HG03442 (cell line): ENCODE measurements around the gene GBX1.

Experiments
- ATAC-seq: cut with Tn5 transposase; IDR thresholded peaks from one replicate; pipeline ENCODE4 v1.9.1; 2021; ENCODE audit warnings: mild to moderate bottlenecking, moderate library complexity; ENCODE audit not compliant: unreplicated experiment

The GBX1 gene

GRCh38 chr7:151116603-151117440, 50.7 kb downstream of the GBX1 start:
- no peak for ATAC-seq

GRCh38 chr7:151115836-151116418, 51.6 kb downstream of the GBX1 start:
- no peak for ATAC-seq

- ATAC-seq: no peak
Observed at GRCh38 chr7:151115121-151115835, 52.2 kb downstream of the GBX1 start.

GRCh38 chr7:151114151-151115090, 53.1 kb downstream of the GBX1 start:
- ATAC-seq: no peak

DNA sequence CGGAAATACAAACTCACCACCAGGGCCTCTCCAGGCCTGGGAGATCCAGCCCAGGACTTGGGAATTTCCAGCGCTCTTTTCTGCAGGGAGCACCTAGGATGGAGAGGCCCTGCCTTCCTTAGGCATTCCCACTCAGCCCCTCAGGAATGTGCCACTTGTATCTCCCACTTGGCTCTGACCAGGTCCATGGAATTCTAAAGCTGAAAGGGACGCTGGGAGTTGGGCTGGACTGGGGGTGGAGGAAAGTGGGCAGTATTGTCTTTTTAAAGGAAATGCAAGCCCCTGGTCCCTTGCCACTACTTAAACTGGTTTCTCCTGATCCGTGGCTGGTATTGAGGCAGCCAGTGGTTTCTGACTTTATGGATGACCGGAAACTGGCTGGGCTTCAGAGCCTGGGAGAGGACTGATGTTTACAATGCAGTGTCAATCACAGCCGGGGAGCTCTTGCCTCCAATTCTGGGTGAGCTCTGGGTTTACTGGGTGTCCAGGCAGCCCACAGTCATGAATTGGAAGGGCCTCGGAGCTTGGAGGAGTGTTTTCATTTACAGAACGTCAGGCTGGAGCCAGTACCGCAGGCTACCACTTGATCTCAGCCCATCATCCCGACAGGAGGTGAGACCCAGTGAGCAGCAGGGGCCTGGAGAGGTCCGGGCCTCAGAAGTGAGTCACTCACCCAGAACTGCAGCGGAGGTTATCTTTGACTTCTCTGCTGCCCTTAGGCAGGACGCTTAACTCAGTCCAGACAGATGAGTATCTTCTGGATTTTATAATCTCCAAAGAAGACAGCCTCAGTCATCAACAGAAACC, 53.9 kb downstream of the GBX1 start:
- no peak for ATAC-seq

GRCh38 chr7:151110941-151111645, 56.4 kb downstream of the GBX1 start:
- ATAC-seq: peak; percentile 53

- ATAC-seq: no peak
Observed at GRCh38 chr7:151110236-151110940, 57.1 kb downstream of the GBX1 start.

DNA sequence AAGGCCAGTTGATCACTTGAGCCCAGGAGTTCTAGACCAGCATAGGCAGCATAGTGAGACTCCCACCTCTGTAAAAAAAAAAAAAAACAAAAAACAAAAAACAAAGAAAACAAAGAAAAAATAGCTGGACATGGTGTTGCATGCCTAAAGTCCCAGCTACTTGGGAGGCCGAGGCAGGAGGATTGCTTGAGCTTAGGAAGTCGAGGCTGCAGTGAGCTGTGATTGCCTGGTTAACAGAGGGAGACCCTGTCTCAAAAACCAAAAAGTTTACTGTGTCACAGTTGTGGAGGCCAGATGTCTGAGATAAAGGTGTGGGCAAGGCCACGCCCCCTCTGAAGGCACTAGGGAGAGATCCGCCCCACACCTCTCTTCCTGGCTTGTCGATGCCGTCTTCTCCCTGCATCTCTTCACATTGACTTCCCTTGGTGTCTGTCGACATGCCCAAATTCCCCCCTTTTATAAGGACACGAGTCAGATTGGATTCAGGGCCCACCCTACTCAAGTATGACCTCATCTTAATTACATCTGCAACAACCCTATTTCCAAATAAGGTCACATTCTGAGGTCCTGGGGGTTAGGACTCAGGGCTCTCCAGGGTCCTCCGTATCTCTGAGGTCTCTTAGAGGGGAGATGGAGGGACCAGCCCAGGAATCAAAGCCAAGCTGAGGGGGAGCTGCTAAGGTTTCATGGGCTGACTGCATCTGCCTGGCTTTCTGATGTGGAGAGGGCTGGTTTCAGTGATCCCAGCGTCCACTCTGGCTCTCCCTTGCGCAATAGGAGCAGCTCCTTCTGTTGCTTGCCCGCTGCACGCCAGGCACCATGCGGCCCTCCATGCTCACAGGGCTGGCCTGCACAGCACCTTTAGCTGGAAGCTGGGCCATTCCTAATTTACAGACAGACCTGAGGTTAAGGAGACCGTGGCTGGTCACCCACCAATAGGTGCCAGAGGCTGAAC, 58.1 kb downstream of the GBX1 start:
- no peak for ATAC-seq

GRCh38 chr7:151107882-151108281, 59.6 kb downstream of the GBX1 start:
- no peak for ATAC-seq

DNA sequence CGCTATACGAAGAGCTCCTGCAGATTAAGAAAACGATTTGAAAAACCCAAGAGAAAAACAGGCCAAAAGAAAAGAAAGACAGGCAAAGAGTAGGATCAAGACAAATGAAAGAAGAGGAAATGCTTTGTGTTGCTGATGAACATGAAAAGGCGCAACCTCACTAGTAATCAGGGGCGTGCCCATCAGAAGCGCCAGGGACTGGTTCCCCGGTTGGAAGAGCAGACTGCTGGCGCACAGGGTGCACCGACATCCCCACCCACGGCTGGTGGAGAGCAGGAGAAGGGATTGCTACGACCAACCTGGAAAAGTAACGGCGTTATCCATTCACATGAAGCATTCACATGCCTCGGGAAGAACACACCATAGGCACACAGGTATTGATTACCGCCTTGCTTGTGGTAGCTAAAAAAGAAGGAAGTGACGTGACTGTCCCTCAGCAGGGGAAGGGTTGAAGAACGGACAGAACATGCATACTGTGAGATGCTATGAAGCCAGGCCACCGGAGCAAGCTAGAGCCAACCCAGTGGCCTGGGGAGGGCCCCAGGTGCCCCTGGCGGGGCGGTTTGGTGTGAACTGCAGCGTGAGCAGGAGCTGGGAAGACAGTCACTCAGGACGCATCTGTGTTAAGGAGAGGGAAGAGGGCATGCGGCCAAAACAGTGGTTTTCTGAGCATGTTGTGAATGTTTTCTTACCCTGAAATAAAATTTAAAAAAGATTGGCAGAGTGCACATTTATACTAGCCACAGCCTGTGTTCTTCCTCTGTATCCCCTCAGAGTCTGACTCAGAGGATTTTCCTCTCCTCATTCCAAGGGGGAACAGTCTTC, 62.9 kb downstream of the GBX1 start:
- ATAC-seq: no peak

- ATAC-seq: no peak
Observed at GRCh38 chr7:151103973-151104372, 63.5 kb downstream of the GBX1 start.

- ATAC-seq: no peak
Observed at GRCh38 chr7:151102991-151103390, 64.5 kb downstream of the GBX1 start.

DNA sequence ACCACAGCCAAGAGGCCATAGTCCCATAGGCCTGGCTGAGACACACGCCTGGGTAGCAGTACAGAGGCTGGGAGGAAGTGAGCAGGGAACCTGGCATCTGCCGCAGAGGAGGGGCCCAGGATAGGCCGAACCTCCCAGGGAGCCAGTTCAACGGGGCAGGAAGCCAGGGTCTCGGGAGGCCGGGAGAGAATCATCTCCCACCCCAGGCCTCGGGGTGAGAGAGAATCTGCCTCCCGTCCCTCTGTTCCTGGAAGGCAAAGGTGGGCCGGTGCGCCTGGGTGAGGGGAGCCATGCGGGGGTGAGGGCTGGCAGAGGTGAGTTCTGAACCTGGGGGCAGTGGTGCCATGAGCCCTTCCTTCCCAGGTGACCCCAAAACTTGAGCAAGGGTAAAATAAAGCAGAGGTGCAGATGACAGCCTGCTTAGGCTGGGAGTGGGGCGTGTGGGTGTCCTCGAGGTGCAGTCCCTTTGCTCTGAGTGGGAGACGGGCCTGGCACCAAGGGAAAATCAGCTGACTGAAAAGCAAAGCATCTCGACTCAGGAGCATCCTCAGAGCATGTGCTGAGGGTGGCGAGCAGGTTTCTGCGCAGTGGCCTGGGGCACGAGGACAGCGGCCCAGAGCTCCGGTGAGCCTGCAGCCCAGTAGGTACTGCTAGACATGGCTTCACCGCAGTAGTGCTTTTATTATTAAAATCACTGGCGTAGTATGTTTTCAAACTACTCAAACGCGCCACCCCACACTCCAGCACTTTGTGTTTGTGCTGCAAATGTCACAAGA, 65.7 kb downstream of the GBX1 start:
- ATAC-seq: no peak

DNA sequence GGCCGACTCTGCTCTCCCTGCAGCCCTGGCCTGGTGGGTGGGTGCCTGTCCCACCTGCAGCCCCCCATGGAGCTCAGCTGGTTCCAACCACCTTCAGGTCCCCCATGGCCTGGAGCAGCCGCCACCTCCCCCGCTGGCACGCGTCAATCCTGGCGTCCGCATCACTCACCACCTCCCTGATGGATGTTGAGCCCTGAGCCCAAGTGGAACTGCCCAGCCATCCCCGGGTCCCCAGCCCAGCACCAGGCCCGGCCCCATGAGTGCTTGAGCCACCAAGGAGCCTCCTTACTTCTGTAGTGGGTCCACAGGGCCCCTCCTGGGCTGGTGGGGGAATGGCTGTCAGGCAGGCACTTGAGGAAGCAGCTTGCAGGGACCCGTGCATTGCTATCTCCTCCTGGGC, 66.6 kb downstream of the GBX1 start:
- ATAC-seq: no peak

DNA sequence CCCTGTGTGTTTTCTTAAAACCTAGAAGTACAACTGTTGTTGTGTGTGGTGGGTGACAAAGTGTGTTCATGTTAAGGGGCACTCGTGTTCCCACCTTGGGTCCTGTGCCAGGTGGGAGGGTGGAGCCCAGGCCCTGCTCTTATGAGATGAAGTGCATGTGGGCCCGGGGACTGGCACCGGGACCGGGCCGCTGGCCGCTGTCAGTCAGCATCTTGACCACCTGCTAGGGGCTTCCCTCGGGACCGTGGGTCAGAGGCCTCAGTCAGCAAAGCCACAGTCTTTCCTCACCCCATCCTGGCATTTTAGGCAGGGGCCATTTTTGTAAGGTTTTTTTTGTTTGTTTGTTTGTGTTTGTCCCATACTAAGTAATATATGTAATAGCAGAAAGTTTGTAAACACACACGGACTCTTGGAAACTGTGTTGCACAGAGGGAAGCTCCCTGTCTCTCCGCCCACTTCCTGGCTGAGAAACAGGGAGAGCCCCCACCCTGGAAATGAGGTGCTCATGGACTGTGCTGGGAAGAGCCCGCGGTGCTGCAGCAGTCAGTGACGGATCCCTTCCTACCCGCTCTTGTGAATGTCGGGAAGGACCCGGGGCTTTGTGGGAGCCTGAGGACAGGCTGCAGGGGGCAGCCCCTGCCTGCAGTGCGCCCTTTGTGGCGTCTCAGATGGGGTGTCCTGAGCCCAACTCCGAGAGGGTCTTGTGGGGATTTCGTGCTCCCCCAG, 67.8 kb downstream of the GBX1 start:
- ATAC-seq: no peak
